VCaP (cell line): ENCODE results near the gene ZNF581.

ENCODE experiments used
- H3K27ac ChIP-seq: fragments of 450-650 bp; 2 replicates; pipeline ENCODE4 v1.5.1; 2017
- TF ChIP-seq, protein P1 (sequence below): fragments of 450-650 bp; conservative IDR thresholded peaks from 2 replicates; pipeline ENCODE4 v1.5.1; 2017; ENCODE audit warnings: mild to moderate bottlenecking, moderate library complexity

The ZNF581 gene

DNA sequence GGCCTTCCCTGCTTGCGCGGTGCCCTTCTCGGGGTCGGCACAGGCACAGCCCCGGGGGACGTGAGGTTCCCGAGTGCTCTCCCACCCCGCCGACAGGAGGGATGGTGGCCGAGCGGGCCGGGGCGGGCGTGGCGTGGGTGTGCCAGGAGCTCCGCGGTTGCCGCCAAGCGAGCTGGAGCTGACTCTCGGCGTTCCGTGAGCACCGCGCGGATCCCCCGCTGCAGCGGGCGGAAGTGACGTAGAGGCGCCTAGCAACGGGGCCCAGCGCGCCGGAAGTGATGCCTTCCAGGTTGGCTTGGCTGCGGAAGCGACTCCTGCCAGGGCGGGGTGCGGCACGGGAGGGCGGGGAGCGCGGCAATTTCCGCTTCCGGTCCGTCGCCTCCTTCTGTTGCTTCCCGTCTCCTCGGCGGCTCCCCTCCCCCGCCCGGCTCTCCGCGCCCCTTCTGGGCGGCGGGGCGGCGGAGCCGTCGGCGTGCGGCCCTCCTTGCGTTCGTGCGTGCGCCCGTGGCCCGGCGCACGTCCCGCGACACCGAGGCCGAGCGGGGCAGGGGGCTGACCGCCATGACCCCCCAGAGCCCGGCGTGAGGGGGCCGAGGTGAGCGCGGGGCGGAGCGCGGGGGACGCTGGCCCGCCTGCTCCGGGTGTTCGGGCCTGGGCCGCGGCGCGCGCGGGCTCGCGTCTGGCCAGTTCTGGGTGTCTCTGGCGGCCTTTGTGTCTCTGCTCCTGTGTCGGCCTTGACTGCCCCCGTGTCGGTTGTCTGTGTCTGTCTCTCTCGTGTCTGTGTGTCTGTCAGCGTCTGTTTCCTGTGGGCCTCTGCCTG is 31.6 kb downstream of the ZNF581 start, which contains the start of gene EPN1:
Gene EPN1 (plus strand): TSS at position 386 of the 820 bp plus-strand sequence. CDS start 3,402 bp downstream, outside the sequence.
- TF ChIP-seq, protein P1, sequence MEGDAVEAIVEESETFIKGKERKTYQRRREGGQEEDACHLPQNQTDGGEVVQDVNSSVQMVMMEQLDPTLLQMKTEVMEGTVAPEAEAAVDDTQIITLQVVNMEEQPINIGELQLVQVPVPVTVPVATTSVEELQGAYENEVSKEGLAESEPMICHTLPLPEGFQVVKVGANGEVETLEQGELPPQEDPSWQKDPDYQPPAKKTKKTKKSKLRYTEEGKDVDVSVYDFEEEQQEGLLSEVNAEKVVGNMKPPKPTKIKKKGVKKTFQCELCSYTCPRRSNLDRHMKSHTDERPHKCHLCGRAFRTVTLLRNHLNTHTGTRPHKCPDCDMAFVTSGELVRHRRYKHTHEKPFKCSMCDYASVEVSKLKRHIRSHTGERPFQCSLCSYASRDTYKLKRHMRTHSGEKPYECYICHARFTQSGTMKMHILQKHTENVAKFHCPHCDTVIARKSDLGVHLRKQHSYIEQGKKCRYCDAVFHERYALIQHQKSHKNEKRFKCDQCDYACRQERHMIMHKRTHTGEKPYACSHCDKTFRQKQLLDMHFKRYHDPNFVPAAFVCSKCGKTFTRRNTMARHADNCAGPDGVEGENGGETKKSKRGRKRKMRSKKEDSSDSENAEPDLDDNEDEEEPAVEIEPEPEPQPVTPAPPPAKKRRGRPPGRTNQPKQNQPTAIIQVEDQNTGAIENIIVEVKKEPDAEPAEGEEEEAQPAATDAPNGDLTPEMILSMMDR, result no peak
- peak within 1 kb of the TSS; percentile 95 for H3K27ac ChIP-seq

GRCh38 chr19:55675661-55676354 is 32.4 kb downstream of the ZNF581 start:
- TF ChIP-seq, protein P1, result no peak
- peak overlapping the region; percentile 95 for H3K27ac ChIP-seq

DNA sequence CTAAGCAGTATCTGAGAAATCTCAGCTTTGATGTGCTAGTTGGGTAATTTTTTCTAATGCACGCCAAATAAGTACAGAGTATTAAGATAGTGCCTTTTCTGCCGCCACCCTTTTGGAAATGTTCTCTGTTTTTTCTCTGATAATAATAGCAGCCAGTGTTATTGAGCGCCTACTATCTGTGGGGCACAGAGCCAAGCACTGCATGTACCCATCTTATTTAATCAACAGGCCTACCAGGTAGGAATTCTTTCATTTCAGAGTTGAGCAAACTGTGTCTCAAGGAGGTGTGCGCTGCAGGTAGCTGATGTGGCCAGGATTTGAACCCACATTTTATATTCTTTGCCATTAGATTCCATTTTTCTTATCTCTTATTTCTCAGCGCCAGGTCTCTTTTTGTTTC is 32.9 kb downstream of the ZNF581 start:
- TF ChIP-seq, protein P1, result peak; percentile 57
- peak overlapping the region; percentile 95 for H3K27ac ChIP-seq

GRCh38 chr19:55676889-55677505 is 33.5 kb downstream of the ZNF581 start:
- TF ChIP-seq, protein P1, result no peak
- H3K27ac ChIP-seq, result peak overlapping the region; percentile 95

DNA sequence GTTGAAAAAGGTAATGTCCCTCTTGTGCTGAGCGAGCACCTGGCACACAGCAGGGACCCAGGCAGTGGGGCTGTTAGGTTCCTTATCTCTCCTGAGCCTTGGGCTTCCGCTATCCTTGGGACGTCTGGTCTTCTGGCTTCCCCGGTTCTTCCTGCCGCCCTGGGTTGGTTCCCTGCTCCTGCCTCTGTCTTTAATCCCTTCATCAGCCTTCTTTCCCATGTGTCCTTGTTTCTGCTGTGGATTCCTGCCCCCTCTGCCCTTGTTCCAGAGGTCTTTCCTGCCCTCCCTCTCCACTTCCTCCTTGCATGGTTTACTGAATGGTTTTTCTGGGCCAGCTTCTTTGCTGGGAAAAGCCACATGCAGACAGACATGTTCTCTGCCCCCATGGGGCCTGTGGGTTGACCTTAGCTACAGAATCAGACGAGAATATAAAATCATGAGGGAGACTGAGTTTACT is 34.2 kb downstream of the ZNF581 start:
- TF ChIP-seq, protein P1, result no peak
- peak overlapping the region; percentile 95 for H3K27ac ChIP-seq

GRCh38 chr19:55678121-55678671 is 34.7 kb downstream of the ZNF581 start:
- TF ChIP-seq, protein P1, result no peak
- H3K27ac ChIP-seq, result peak overlapping the region; percentile 95
